GM13976 (cell line): Measurements from ENCODE around the gene CENPM.

ENCODE experiments used
- DNase-seq: peaks from one replicate; pipeline ENCODE4 v3.0.0; 2012; ENCODE audit warnings: low spot score
- in situ Hi-C: fragments of 300-500 bp; cut with MboI; formaldehyde crosslinking; loops from one replicate; pipeline ENCODE4 v1.12.0; 2022; ENCODE audit warnings: low sequenced_read_pairs, mixed read lengths, inconsistent platforms; ENCODE audit not compliant: unreplicated experiment
- TF ChIP-seq, protein P1 (sequence below): IDR thresholded peaks from 2 replicates; pipeline ENCODE4 v1.5.1; 2012; ENCODE audit warnings: borderline replicate concordance, mild to moderate bottlenecking; ENCODE audit not compliant: insufficient read depth; ENCODE audit errors: extremely low read depth, missing control alignments, control extremely low read depth

Gene CENPM

DNA sequence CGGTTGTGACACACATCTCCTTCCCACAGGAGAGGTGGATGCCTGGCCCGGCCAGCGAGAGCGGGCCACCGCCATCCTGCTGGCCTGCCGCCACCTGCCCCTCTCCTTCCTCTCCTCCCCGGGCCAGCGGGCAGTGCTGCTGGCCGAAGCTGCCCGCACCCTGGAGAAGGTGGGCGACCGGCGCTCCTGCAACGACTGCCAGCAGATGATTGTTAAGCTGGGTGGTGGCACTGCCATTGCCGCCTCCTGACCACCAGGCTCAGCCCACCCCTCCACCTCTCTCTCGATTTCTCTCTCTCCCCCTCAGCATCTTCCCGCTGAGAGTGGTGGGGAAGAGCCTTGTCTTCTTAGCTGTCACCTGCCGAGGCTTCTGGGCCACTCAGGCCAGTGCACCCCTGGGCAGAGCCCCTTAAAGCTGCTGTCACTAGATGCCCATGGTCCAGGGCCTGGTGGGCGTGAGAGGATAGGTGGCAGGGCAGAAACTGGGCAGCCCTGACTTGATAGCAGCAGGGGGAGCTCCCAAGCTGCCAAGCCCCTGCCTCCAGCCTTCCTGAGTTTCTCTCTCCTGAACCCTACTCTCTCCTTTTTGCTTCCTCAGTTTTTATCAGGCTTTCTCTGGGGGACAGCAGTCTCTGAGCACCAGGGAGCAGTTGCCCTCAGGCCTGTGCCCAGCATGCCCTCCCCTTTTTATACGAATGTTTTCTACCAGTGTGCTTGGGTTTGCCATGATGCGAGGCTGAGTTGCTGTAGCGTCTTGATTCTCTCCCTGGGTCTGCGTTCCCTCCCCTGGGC, 41.3 kb downstream of the CENPM start:
- in situ Hi-C loops = no loop called here
- no peak for DNase-seq
- TF ChIP-seq, protein P1, sequence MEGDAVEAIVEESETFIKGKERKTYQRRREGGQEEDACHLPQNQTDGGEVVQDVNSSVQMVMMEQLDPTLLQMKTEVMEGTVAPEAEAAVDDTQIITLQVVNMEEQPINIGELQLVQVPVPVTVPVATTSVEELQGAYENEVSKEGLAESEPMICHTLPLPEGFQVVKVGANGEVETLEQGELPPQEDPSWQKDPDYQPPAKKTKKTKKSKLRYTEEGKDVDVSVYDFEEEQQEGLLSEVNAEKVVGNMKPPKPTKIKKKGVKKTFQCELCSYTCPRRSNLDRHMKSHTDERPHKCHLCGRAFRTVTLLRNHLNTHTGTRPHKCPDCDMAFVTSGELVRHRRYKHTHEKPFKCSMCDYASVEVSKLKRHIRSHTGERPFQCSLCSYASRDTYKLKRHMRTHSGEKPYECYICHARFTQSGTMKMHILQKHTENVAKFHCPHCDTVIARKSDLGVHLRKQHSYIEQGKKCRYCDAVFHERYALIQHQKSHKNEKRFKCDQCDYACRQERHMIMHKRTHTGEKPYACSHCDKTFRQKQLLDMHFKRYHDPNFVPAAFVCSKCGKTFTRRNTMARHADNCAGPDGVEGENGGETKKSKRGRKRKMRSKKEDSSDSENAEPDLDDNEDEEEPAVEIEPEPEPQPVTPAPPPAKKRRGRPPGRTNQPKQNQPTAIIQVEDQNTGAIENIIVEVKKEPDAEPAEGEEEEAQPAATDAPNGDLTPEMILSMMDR = no peak

DNA sequence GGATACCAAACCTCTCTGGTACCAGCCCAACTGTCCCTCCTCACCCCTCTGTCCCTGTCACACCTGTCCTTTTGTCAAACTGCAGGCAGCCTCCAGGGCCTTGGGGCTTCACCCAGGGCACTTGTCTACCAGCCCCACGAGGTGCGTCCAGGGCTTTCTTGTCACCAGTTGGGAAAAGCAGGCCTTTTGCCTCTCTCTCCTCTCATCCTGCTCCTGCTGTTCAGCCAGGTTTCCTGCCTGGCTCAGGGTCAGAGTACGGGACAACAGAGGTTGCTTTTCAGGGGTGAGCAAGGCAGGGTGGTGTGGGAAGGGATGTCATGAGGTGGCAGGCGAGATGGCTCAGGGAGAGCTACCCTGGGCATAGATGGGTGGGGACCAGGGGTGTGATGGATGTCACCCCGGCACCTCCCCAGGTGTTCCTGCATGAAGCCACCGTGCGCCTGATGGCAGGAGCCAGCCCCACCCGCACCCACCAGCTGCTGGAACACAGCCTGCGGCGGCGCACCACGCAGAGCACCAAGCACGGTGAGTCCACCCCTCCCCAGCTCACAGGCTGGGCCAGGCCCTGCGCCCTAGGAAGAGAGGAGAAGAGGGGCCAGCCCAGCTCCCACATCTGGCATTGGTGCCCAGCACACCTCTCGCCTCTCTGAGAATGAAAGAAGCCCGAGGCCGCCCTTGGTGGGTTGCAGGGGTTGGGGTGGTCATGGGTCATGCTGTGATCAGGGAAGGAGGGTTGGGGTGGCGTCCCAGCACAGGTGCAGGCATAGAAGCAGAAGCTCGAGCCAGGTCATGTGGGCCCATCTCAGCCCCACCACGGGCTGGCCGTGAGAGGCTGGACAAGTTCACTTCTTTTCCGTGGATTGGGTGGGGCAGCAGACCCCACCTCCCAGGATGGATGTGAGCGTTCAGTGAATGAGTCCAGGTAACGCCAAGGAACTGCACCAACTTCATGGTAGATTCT, 42.2 kb downstream of the CENPM start:
- in situ Hi-C loops = no loop called here
- DNase-seq = no peak
- TF ChIP-seq, protein P1 = no peak

DNA sequence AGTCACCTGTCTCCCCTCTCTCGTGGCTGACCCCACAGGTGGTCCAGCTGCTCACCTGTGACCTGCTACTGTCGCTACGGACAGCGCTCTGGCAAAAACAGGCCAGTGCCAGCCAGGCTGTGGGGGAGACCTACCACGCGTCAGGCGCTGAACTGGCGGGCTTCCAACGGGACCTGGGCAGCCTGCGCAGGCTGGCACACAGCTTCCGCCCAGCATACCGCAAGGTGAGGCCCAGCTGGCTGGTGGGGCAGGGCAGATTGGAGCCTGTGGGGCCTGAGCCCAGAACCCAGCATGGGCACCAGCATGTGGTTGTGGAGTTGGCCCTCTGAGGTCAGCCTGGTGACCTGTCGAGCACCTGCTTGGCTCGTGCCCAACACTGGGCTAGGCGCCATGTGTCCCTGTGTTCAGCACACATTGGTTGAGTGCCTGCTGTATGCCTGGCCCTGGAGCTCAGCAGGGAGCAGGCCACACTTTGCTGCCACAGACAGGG, 44.0 kb downstream of the CENPM start:
- no peak for DNase-seq
- in situ Hi-C loops = no loop called here
- TF ChIP-seq, protein P1 = no peak

DNA sequence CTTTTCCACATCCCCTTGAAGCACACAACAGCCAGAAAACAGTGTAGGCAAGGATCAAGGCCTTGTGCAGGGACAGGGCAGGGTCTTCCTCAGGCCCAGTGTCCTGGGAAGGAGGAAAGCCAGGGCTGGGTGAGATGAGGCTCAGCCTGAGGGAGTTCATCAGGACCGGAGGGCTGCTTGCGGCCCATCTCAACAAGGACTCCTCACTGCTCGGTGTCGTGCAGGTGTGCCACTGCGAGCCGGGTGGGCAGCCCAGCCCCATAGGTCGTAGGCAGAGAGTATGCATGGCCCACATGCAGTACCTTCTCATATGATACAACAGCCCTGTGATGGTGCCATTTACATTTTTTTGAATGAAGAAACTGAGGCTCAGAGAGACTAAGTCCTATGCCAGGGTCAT, 44.9 kb downstream of the CENPM start:
- in situ Hi-C loops = no loop called here
- TF ChIP-seq, protein P1 = no peak
- no peak for DNase-seq

DNA sequence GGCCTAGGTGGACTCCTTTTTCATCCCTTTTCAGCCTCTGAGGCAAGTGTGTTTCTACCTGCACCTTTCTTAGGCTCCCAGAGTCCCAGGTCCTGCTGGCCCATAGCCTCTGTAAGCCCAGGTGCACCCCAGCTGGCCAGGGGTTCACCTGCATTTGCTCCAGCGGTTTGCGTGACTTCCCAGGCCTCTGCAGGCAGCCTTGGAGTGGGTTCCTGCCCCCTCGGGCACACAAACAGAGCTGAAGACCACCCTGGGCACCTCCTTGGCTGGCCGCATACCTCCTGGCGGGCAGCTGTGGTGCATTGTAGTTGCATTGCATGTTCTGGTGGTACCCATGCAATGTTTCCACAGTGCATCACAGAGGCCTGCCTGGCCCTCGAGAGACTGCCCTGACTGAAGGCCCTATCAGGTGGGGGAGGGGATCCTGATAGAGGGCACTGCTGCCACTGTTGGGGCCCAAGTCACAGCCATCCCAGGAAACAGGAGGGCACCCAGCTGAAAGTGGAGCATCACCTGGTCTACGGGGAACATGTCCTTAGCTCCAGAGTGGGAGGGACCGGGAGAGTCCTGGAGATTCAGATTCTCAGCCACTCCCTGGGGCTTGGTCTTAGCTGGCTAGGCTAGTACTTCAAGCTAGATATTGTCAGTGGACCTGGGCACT, 46.2 kb downstream of the CENPM start:
- in situ Hi-C loops = no loop called here
- no peak for DNase-seq
- TF ChIP-seq, protein P1 = no peak
